Ishikawa (cell line): ENCODE results near the gene PTK6.

ENCODE experiments used
- CEBPB ChIP-seq: IDR thresholded peaks from 2 replicates; pipeline ENCODE4 v1.6.1; 2012
- CREB1 ChIP-seq: IDR thresholded peaks from 2 replicates; pipeline ENCODE4 v1.6.1; 2012; ENCODE audit warnings: low read depth
- EP300 ChIP-seq: IDR thresholded peaks from 2 replicates; pipeline ENCODE4 v1.6.1; 2012; ENCODE audit warnings: borderline replicate concordance

DNA sequence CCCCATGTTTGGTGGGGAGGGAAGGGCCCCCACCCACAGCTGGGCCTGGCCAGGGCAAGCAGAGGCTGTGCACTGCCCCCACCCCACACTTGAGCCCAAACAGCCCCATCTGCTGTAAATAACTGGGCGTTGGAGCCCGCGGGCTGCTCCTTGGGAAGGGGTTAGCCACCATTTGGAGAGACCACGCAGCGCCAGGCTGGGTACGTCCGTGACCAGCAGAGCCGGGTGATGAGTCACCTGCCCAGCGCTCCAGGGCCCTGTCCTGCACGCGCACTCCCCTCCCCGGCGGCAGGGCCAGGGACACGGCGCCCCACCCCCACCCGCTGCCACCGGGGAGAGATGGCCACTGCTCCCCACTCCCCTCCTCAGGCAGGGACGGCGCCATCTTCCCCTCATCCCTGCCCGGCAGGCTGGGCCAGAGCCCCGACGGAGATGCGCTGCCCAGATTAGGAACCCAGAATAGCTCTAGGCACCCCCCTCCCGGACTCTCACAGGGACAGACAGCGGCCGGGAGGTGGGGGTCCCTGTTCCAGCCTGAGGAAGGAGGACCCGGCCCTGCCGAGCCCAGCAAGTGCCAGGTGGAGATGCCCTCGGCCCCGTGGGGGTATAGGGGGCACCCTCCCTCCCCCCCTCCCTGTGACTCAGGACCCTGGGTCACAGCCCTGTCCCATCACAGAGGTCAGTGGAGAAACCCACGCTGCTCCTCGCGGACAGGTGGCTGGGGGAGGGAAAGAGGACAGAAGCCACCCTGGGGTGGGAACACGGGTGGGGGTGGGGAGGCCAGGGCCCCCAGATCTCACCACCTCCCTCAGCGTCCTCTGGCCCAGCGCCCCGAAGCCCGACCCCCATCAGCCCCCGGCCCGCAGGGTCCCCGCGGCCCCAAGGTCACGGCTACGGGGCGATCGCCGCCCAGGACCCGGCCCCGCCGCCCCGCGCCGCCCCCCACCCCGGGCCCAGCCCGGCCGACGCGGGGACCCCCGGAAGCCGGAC, 38.9 kb downstream of the PTK6 start:
- TF ChIP-seq EP300, result no peak
- no peak for TF ChIP-seq CREB1
- no peak for TF ChIP-seq CEBPB
